ENCODE results near the gene SNX22.

DNA sequence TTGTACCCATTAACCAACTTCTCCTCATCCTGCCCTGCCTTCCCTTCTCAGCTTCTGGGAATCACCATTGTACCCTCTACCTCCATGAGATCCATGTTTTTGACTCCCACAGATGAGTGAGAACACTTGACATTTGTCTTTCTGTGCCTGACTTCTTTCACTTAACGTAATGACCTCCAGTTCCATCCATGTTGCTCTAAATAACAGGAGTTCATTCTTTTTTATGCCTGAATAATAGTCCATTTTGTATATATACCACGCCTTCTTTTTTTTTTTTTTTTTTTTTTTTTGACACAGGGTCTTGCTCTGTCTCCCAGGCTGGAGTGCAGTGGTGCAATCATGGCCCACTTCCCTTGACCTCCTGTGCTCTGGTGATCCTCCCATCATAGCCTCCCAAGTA is 49.0 kb upstream of the SNX22 start:
- TF ChIP-seq, protein P1, sequence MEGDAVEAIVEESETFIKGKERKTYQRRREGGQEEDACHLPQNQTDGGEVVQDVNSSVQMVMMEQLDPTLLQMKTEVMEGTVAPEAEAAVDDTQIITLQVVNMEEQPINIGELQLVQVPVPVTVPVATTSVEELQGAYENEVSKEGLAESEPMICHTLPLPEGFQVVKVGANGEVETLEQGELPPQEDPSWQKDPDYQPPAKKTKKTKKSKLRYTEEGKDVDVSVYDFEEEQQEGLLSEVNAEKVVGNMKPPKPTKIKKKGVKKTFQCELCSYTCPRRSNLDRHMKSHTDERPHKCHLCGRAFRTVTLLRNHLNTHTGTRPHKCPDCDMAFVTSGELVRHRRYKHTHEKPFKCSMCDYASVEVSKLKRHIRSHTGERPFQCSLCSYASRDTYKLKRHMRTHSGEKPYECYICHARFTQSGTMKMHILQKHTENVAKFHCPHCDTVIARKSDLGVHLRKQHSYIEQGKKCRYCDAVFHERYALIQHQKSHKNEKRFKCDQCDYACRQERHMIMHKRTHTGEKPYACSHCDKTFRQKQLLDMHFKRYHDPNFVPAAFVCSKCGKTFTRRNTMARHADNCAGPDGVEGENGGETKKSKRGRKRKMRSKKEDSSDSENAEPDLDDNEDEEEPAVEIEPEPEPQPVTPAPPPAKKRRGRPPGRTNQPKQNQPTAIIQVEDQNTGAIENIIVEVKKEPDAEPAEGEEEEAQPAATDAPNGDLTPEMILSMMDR (IDR thresholded peaks at IDR 0.05), result no peak
- TF ChIP-seq EP300 (IDR thresholded peaks at IDR 0.05), result no peak

Data from ovary (tissue), 3 donors.